ENCODE results near the gene PLOD2. TPM values are rescaled to one million over a fixed set of nuclear protein-coding genes. Genes with fewer than 3 reads are reported as not detected.

The PLOD2 gene
- total RNA-seq, 1 experiment from 2014 or later = 36.6 TPM

- ATAC-seq = no peak
- CTCF ChIA-PET = no interaction called here
- DNase-seq (ENCODE audit: low spot score) = no peak
- H3K36me3 Mint-ChIP-seq = peaks cover 2% of the 10 kb centered on the region
- H3K4me3 Mint-ChIP-seq = no peak overlapping the region
- TF ChIP-seq CBFB (CRISPR knock-in tag; IDR thresholded peaks at IDR 0.05; ENCODE audit: low read depth) (no peak), JUN (CRISPR knock-in tag; IDR thresholded peaks at IDR 0.05) (no peak), HMGA2 (CRISPR knock-in tag; IDR thresholded peaks at IDR 0.05) (no peak)
- TF ChIP-seq, protein P1, sequence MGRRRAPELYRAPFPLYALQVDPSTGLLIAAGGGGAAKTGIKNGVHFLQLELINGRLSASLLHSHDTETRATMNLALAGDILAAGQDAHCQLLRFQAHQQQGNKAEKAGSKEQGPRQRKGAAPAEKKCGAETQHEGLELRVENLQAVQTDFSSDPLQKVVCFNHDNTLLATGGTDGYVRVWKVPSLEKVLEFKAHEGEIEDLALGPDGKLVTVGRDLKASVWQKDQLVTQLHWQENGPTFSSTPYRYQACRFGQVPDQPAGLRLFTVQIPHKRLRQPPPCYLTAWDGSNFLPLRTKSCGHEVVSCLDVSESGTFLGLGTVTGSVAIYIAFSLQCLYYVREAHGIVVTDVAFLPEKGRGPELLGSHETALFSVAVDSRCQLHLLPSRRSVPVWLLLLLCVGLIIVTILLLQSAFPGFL (CRISPR knock-in tag; IDR thresholded peaks at IDR 0.05; ENCODE audit: borderline replicate concordance) = no peak
- POLR2A ChIA-PET = no interaction called here
- no peak overlapping the region for H3K27ac Mint-ChIP-seq
- no peaks in the 10 kb centered on the region for H3K27me3 Mint-ChIP-seq (ENCODE audit: low read depth)
- peaks cover 6% of the 10 kb centered on the region; the same call in 1 of the 2 replicates for H3K4me1 Mint-ChIP-seq
- no peaks in the 10 kb centered on the region for H3K9me3 Mint-ChIP-seq
Measured at GRCh38 chr3:146091397-146091796, 69.6 kb downstream of the PLOD2 start.

- no peaks in the 10 kb centered on the region for H3K9me3 Mint-ChIP-seq
- H3K27ac Mint-ChIP-seq = no peak overlapping the region
- no peak for ATAC-seq
- POLR2A ChIA-PET = no interaction called here
- no peak for DNase-seq (ENCODE audit: low spot score)
- H3K4me3 Mint-ChIP-seq = no peak overlapping the region
- H3K36me3 Mint-ChIP-seq = peaks cover 2% of the 10 kb centered on the region
- no peaks in the 10 kb centered on the region for H3K27me3 Mint-ChIP-seq (ENCODE audit: low read depth)
- H3K4me1 Mint-ChIP-seq = peaks cover 6% of the 10 kb centered on the region; the same call in 1 of the 2 replicates
- TF ChIP-seq, protein P2, sequence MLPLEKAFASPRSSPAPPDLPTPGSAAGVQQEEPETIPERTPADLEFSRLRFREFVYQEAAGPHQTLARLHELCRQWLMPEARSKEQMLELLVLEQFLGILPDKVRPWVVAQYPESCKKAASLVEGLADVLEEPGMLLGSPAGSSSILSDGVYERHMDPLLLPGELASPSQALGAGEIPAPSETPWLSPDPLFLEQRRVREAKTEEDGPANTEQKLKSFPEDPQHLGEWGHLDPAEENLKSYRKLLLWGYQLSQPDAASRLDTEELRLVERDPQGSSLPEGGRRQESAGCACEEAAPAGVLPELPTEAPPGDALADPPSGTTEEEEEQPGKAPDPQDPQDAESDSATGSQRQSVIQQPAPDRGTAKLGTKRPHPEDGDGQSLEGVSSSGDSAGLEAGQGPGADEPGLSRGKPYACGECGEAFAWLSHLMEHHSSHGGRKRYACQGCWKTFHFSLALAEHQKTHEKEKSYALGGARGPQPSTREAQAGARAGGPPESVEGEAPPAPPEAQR (CRISPR knock-in tag; IDR thresholded peaks at IDR 0.05) = no peak
- TF ChIP-seq SMAD3 (CRISPR knock-in tag; IDR thresholded peaks at IDR 0.05; ENCODE audit: borderline replicate concordance) = no peak
- TF ChIP-seq ELF4 (CRISPR knock-in tag; IDR thresholded peaks at IDR 0.05; ENCODE audit: low read depth) = no peak
- TF ChIP-seq ZNF232 (CRISPR knock-in tag; IDR thresholded peaks at IDR 0.05) = no peak
- TF ChIP-seq ZBTB43 (CRISPR knock-in tag; IDR thresholded peaks at IDR 0.05) = no peak
- CTCF ChIA-PET = interaction anchor here (1.2 kb wide), 1 partner anchor 97 kb away, joined by 3 read pairs; no protein-coding TSS in a partner anchor
Measured at GRCh38 chr3:146090521-146090920, 70.5 kb downstream of the PLOD2 start.

DNA sequence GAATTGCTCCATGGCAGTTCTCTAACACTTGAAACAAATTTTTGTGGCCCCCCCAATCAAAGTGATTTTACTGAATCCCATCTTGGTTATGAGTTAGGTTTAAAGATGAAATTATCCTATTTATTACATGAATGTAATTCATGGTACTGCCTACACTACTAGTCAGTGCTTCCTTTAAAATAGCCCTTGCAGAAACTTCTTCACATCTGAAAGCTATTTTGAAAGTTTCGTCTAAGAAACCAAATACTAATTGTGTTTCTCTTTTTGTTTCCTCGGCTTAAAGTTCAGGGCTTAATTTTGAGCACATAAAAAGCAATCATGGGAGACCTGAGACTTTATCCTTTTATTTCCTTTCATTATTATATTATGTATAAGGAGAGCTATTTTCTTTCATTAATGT lies 72.1 kb downstream of the PLOD2 start:
- ChIA-PET CTCF (no interaction called here), POLR2A (no interaction called here)
- H3K36me3 Mint-ChIP-seq = no peaks in the 10 kb centered on the region
- H3K4me1 Mint-ChIP-seq = peaks cover under 1% of the 10 kb centered on the region; the same call in 1 of the 2 replicates
- no peaks in the 10 kb centered on the region for H3K27me3 Mint-ChIP-seq (ENCODE audit: low read depth)
- TF ChIP-seq USF1 (CRISPR knock-in tag; IDR thresholded peaks at IDR 0.05) (no peak), ATF3 (CRISPR knock-in tag; conservative IDR thresholded peaks at IDR 0.05) (no peak), MXD4 (CRISPR knock-in tag; IDR thresholded peaks at IDR 0.05; ENCODE audit: borderline replicate concordance) (no peak)
- TF ChIP-seq, protein P3, sequence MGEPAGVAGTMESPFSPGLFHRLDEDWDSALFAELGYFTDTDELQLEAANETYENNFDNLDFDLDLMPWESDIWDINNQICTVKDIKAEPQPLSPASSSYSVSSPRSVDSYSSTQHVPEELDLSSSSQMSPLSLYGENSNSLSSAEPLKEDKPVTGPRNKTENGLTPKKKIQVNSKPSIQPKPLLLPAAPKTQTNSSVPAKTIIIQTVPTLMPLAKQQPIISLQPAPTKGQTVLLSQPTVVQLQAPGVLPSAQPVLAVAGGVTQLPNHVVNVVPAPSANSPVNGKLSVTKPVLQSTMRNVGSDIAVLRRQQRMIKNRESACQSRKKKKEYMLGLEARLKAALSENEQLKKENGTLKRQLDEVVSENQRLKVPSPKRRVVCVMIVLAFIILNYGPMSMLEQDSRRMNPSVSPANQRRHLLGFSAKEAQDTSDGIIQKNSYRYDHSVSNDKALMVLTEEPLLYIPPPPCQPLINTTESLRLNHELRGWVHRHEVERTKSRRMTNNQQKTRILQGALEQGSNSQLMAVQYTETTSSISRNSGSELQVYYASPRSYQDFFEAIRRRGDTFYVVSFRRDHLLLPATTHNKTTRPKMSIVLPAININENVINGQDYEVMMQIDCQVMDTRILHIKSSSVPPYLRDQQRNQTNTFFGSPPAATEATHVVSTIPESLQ (CRISPR knock-in tag; IDR thresholded peaks at IDR 0.05) = no peak
- TF ChIP-seq, protein P1 (CRISPR knock-in tag; IDR thresholded peaks at IDR 0.05; ENCODE audit: borderline replicate concordance) = no peak
- no peak for DNase-seq (ENCODE audit: low spot score)
- H3K9me3 Mint-ChIP-seq = no peaks in the 10 kb centered on the region
- H3K27ac Mint-ChIP-seq = no peak overlapping the region
- H3K4me3 Mint-ChIP-seq = no peak overlapping the region
- ATAC-seq = no peak
